NCI-H748 (cell line): Measurements from ENCODE around the gene SPTLC1.
"Not testable (repeated sequence)": the region's sequence is repeated elsewhere in the genome, so short reads cannot be mapped to it uniquely, and the experiment has no call there.

Experiments used
- DNase-seq: peaks from one replicate; lab custom pipeline; 2025; ENCODE audit not compliant: unreplicated experiment; lab: John Stamatoyannopoulos, UW

Gene SPTLC1

DNA sequence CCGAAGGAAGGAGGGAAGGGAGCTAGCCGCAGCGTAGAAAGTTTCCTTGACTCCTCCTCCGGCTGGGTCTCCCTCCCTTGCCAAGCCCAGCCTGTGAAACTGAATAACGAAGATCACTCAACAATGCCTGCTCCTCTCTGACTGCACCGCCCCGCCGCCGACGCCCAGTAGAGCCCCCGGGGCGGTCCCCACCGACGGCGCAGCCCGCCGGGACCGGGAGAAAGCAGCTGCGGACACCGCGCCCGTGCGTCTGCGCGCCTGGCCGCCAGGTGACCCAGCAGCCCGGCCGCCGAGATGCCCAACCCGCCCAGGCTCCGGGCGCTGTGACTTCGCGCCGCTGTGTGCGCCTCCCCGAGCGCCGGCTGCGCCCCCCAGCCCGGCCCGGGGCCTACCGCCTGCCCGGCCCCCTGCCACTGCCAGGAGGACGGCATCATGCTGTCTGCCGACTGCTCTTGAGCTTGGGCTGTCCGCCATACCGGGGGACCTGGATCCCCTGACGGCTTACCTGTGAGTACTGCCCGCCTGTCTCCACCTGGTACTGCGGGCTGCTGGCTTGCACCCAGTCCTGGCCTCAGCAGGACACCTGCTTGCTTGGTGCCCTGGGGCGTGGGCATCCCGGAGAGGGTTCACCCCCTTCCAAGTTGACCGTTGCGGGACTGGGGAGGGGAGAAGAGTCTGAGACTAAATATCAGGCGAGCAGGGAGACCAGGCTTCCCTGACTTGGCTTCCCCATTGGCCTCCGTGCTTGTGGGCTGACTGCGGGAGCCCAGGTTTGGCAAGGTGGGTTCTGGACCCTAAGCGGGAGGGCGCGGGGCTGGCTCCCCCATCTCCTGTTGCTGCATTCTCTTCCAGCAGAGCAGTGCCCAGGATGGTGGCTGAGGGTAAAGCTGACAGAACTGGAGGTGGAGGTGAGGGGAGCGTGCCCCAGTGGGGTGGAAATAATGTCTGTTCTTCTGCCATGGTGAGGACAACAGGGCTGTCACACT is 26.2 kb upstream of the SPTLC1 start:
- DNase-seq = peak; percentile 70

DNA sequence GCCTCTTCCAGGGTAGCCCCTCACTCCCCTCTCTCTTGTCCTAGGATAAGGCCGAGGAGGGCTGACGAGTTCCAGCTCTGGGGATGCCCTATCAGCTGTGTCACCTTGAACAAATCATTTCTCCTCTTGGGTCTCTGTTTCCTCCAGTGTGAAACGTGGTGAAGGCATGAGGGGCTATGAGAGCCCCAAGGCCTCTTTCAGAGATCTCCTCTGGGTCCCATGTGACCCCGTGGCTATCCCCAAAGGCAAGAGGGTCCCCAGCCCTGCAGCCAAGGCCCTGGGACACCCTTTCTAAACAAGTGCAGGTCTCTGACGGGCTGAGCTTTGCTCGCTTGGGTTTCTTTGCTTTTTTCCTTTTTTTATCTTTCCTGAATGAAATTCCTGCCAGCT is 25.5 kb upstream of the SPTLC1 start:
- DNase-seq = peak; percentile 21

DNA sequence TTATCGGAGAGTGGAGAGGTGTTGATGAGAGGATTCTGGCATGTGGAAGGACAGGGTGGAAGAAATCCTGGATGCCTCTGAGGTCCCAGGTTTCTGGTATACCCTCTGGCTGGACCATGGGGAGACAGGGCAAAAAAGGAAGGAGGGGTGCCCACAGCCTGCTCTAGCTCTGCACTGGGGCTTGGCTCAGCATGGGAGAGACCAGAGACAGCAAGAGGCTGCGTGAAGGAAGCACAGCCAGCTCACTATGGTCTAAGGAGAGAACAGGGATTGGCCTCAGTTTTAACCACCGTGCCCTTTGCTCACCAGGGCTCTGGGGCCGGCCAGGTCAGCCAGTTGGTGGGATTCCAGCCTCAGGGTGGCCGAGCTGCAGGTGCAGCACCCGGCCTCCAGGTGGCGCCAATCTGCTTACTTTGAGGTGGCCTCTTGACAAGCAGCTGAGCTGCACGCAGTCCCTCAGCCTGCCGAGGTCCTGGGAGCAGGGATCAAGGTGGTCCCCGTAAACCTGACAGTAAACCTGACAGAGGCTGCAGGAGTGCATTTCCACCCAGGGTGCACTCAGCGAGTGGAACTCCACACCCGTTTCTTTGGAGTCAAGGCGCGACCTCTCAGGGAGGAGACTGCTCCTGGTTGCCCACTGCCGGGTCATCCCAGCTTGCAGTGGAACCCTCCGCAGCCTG is 25.0 kb upstream of the SPTLC1 start:
- peak; percentile 84 for DNase-seq

DNA sequence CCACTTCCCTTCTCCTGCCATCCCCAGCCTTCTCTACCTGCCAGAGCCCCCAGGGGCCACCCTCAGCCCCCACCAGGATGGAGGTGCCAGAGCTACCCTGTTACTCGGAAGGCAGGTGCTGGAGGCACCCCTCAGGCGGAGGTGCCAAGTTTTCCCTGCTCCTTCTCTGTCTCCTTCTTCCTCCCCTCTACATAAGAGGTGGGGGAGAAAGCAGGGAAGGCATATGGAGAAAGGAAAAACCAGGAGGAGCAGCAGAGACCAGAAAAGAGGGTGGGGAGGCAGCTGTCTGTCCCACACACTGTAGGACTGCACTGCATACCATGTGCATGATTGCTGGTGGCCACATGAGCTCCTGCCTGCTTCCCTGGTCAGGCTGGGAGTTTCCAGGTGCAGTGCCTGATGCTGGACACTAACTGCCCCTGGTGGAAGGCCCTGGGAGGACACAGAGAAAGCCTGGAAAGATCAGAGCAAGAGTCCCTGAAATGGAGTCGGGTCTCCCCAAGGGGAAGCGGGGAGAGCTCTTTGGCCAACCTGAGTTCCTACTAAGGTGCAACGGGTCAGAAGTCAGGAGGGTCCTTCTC is 23.8 kb upstream of the SPTLC1 start:
- not testable (repeated sequence) for DNase-seq

DNA sequence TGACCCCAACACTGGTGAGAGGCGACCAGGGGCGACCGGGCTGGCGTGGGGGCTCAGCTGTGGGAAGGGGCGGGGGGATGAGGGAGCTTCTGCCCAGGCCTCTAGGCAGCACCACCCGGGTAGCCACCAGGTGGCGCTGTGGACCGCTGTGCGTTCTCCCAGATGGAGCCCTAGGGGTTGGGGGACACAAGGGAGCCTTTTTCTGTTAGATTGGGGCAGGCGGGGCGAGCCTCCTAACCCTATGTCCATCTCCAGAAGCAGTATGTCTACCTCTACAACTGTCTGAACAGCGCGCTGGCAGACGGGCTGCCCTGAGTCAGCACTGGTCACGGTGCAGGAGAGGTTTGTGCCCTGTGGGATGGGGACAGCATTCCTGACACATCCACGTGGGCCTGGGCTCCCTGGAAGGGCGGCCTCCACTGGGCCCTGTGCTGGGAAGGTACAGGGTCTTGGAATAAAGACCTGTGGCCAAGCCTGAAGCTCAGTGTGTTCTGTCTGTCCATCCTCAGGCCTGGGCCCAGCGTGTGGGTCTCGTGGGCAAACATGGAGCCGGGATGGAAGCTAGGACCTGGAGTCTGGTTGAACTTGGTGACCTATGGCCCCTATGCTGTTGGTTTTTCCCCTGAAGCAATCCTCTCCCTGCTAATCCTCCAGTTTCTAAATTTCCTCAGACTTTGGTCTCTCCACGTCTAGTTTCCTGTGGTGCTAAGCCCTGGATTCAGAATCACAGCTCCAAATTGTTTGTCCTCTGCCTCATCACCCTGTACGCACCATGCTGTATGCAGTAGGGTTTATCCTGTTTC is 23.1 kb upstream of the SPTLC1 start:
- DNase-seq = peak; percentile 71

DNA sequence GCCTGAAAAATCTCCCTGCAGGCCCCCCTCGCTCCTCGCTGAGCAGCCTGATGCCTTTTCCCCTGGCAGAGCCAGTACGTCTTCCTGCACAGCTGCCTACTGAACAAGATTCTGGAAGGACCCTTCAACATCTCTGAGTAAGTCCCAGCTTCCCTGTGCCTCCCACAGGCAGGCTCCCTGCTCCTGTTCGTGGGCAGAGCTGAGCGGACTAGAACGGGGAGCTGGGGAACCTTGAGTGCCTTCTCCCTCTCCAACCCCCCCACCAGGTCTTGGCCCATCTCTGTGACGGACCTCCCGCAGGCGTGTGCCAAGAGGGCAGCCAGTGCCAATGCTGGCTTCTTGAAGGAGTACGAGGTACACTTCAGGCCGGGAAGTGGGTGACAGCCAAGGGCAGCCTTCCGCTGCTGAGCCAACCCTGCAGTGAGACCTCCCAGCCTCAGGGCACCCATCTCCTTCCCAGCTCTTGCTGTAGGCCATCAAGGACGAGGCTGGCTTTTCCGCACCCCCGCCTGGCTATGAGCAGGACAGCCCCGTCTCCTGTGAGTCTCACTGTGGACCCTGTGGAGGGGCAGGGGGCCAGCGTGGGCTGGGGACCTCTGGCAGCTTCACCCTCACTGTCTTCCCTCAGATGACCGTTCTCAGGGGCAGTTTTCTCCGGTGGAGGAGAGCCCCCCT is 21.1 kb upstream of the SPTLC1 start:
- DNase-seq = no peak

DNA sequence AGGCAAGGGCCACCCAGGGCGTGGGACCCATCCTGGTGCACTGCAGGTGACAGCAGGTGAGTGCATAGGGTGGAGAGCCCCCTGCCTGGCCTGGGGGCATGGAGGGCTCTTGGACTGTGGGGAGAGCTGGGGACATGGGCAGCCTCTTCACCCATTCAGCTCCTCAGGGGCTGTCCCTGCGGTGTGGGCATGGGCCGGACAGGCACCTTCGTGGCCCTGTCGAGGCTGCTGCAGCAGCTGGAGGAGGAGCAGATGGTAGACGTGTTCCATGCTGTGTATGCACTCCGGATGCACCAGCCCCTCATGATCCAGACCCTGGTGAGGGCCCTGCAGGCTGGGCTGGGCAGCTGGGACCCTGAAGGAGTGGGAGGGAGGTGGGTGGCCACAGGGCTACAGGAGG is 20.4 kb upstream of the SPTLC1 start:
- no peak for DNase-seq

DNA sequence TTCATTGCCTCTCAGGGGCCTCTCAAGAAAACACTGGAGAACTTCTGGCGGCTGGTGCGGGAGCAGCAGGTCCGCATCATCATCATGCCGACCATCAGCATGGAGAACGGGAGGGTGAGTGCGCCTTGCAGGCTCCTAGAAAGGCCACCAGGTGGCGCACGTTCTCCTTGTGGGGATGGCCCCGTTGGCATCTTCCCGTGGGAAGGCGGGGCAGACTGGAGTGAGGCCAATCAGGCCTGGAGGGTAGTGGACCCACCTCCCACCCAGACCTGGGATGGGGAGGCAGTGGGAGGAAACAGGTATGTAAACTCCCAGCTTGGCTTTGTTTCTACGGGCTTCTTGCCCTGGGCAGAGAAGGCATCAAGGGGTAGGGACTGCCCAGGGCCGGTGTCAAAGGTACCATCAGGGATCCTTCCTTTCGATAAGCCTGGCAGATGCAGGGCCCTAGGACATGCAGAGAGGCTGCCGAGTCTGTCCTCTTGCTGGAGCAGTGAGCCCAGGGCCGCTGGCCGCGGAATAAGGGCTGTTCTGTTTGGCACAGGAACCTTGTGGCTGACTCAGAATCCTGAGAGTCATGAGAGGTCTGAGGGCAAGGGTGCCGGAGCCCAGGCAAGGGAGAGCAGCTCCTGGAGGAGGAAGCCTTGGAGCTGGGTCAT is 18.9 kb upstream of the SPTLC1 start:
- peak; percentile 91 for DNase-seq

DNA sequence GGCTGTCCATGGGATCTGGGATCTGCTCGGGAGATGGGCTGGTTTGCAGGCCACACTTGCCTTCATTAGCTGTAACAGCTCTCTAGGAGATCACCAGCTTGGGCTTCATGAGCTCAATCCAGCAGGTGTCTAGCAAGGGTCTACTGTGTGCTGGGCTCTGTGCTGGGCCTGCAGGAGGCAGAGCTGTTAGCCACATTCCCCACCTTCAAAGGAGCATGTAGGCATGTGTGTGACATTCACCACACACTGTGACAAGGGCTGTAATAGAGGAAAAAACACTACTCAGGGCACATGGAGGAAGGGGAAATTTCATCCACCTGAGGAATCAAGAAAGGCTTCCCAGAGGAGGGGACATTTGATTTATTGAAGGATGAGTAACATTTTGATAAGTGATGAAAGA is 17.7 kb upstream of the SPTLC1 start:
- not testable (repeated sequence) for DNase-seq

DNA sequence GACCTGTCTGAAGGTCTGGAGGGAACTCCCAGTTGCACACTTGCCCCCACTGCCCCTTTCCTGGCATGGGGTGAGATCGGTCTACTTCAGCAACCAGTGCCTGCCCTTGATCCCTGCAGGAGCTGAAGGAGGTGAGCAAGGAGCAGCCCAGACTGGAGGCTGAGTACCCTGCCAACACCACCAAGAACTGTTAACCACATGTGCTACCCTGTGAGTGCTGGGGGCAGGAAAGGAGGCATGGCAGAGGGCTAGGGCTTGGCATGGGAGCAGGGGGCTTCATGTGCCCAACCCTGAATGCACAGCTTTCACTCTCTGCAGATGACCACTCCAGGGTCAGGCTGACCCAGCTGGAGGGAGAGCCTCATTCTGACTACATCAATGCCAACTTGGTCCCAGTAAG is 17.3 kb upstream of the SPTLC1 start:
- no peak for DNase-seq

DNA sequence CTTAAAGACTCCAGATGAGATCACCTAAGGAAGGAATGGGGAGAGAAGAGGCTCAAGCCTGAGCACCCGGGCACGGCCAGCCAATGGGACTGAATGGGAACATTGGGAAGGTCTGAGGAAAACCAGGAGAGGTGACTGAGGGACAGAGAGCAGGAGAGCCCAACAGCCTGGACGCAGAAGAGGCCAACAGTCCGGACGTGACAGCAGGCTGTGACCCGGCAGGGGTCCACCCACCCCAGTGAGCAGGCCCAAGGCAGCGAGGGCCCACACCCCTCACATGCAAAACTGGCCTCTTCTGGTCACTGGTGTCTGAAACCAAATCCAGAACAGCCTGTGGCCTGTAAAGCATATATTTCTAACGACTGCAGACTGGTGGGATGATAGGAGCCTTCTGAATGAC is 7.6 kb upstream of the SPTLC1 start:
- DNase-seq = no peak

DNA sequence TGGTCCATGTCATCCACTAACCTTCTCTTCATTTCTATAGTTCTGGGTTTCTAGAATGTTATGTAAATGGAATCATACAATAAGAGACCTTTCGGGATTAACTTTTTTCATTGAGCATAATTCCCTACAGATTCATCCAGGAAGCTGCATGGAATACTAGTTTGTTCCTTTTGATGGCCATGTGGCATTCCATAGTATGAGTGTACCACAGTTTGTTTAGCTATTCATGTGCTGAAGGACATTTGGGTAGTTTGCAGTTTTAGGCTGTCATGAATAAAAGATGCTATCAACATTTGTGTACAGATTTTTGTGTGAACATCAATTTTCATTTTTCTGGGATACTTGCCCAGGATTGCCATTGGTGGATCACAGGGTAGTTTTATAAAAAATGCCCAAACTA is 6.8 kb upstream of the SPTLC1 start:
- no peak for DNase-seq

DNA sequence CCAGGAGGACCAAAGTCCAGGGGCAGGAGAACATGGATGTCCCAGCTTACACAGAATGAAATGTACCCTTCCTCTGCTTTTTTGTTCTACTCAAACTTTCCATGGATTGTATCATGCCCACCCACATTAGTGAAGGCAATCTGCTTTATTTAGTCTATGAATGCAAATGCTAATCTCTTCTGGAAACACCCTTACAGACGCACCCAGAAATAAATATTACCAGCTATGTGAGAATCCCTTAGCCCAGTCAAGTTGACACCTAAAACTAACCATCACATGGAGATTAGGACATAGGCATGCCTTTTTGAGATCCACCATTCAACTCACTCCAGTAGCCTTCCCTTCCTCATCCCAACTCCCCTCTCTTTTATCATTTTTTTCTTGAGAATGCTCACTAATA is 6.1 kb upstream of the SPTLC1 start:
- no peak for DNase-seq

DNA sequence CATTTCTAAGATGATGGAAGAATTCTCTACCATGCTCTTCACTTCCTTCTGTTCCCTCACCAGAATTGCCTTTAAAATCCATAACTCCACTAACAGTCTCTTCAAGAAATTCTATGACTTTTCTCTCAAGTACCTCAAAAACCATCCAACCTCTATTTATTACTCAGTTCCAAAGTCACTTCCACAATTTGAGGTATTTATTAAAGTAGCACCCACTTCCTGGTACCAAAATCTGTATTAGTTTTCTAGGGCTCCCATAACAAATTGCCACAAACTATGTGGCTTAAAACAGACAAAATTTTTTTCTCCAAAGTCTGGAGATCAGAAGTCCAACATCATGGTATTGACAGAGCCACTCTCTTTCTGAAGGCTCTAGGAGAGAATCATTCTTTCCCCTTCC is 4.9 kb upstream of the SPTLC1 start:
- no peak for DNase-seq

DNA sequence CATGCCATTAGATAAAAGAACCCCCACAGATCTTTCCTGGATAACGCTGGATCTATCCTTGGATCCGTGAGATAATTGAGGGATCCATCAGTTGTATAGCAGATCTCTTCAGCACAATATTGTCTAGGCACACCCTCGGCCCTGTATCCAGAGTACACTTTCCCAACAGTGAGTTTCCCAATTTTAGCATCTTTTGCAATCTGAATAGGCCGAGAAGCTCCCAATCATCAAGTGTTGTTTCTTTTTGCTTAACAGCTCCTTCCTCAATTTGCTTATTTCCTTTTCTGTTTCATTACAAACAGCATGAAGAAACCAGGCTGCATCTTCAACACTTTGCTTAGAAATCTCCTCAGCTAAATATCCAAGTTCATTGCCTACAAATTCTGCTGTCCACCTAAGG is 4.4 kb upstream of the SPTLC1 start:
- DNase-seq = no peak

DNA sequence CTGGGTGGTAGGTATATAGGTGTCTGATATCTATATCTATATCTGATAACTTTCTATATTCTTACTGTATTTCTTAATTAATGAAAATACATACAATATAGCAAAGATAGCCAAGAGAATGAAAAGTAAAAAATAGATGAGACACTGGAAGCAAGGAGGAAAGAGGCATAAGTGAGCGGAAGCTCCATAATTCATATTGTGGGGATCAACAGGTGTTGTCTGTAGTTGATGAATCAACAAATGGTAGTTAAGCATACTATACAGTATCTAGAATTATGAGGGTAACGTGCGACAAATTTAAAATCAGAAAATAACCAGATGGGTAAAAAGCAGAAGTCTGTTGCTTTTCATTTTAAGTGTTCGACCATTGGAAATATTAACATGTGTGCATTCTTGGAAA is 7.1 kb downstream of the SPTLC1 start:
- DNase-seq = no peak

DNA sequence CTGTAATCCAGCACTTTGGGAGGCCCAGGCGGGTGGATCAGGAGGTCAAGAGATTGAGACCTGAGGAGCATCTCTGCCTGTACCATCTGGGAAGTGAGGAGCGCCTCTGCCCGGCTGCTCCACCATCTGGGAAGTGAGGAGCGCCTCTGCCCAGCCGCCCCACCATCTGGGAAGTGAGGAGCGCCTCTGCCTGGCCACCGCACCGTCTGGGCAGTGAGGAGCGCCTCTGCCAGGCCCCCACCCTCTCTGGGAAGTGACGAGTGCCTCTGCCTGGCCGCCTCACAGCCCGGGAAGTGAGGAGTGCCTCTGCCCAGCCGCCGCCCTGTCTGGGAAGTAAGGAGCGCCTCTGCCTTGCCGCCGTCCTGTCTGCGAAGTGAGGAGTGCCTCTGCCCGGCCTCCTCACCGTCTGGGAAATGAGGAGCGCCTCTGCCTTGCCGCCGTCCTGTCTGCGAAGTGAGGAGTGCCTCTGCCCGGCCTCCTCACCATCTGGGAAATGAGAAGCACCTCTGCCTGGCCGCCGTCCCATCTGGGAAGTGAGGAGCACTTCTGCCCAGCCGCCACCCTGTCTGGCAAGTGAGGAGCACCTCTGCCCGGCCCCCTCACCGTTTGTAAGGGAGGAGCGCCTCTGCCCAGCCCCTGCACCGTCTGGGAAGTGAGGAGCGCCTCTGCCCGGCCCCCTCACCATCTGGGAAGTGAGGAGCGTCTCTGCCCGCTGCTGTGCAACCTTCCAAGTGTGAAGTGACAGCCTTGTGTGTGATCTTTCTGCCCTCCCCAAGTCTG is 9.6 kb downstream of the SPTLC1 start:
- not testable (repeated sequence) for DNase-seq

DNA sequence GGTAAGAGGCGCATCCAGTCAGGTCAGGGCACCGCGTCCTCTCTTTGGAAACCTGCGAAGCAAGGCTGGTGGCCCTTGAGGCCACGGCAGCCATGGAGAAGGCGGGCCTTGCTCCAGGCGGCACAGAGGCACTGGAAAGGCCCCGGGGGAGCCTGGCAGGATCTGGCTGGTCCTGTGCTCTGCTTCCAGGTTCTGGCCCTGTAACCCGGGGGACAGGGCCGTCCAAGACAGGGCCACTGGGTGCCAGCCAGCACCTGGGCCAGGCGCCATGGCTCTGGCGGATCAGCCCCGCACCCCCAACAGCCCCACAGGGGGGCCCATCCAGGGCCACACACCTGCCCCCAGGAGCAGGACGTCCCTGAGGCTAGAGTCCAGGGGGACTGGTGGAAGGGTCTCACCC is 11.6 kb downstream of the SPTLC1 start:
- not testable (repeated sequence) for DNase-seq

DNA sequence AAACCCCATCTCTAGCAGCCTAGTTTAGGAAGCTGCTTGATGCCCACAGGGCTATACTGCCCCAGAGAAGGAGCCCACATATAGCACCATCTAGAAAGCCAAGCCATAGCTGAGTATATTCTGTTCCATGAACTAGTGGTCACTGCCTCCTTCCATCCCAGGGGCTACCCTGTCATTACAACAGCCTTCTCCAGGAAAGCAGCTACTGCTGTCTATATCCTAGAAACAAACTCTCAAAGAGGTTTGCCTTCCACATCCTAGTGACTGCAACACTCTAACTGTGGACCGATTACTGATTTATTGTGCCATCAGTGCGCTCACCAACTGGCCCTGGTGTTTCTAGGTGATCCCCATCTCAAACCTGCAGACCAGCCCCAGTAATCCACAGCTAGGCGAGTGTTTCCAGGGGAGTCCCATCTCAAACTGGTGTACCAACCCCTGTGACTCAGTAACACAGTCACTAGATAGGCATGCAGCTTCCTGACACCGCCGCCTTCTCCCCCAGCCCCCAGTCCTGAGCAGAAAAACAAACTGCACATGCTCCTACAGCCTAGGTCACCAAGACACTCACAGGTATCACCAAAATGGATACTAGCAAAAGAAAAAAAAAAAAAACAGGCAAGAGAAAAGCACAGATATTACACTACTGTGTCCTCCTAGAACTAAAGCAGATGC is 14.8 kb downstream of the SPTLC1 start:
- DNase-seq = no peak
